ENCODE measurements around the gene ZNF236.

The ZNF236 gene

GRCh38 chr18:76874642-76875389 is 52.5 kb downstream of the ZNF236 start:
- DNase-seq (ENCODE audit: insufficient read length), result no peak
- no peak for TF ChIP-seq POLR2AphosphoS5 (IDR thresholded peaks at IDR 0.05; ENCODE audit: low read depth, low read length)
- no peak for TF ChIP-seq POLR2A (IDR thresholded peaks at IDR 0.05; ENCODE audit: low read depth, low read length)
- no peak for TF ChIP-seq TAF1 (IDR thresholded peaks at IDR 0.05; ENCODE audit: borderline replicate concordance, low read depth, low read length)
- no peak for FAIRE-seq

- DNase-seq (ENCODE audit: insufficient read length) (no peak), FAIRE-seq (no peak)
- TF ChIP-seq TAF1 (IDR thresholded peaks at IDR 0.05; ENCODE audit: borderline replicate concordance, low read depth, low read length), result no peak
- no peak for TF ChIP-seq POLR2AphosphoS5 (IDR thresholded peaks at IDR 0.05; ENCODE audit: low read depth, low read length)
- no peak for TF ChIP-seq POLR2A (IDR thresholded peaks at IDR 0.05; ENCODE audit: low read depth, low read length)
Observed at GRCh38 chr18:76875390-76876325, 53.3 kb downstream of the ZNF236 start.

- no peak for TF ChIP-seq TAF1 (IDR thresholded peaks at IDR 0.05; ENCODE audit: borderline replicate concordance, low read depth, low read length)
- no peak for DNase-seq (ENCODE audit: insufficient read length)
- FAIRE-seq, result peak; percentile 40
Observed at GRCh38 chr18:76878426-76878825, 56.1 kb downstream of the ZNF236 start.

DNA sequence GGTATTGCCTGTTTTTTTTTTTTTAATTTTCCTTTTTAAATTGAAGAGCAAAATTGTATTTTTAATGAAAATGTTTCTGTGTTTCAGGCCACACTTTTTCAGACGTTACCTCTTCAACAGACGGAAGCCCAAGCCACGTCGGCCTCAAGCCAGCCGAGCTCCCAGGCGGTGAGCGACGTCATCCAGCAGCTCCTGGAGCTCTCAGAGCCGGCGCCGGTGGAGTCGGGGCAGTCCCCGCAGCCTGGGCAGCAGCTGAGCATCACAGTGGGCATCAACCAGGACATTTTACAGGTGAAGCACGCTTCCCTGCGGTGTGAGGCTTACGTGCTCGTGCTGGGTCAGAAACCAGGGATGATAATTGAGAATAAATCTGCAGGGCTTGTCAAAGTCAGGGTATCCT is 57.7 kb downstream of the ZNF236 start:
- no peak for TF ChIP-seq POLR2AphosphoS5 (IDR thresholded peaks at IDR 0.05; ENCODE audit: low read depth, low read length)
- no peak for TF ChIP-seq POLR2A (IDR thresholded peaks at IDR 0.05; ENCODE audit: low read depth, low read length)
- TF ChIP-seq TAF1 (IDR thresholded peaks at IDR 0.05; ENCODE audit: borderline replicate concordance, low read depth, low read length), result no peak
- peak; percentile 27 for FAIRE-seq
- no peak for DNase-seq (ENCODE audit: insufficient read length)

GRCh38 chr18:76881744-76882143 is 59.4 kb downstream of the ZNF236 start:
- DNase-seq (ENCODE audit: insufficient read length) (no peak), FAIRE-seq (no peak)
- TF ChIP-seq POLR2A (IDR thresholded peaks at IDR 0.05; ENCODE audit: low read depth, low read length) (no peak), POLR2AphosphoS5 (IDR thresholded peaks at IDR 0.05; ENCODE audit: low read depth, low read length) (no peak), TAF1 (IDR thresholded peaks at IDR 0.05; ENCODE audit: borderline replicate concordance, low read depth, low read length) (no peak)

- DNase-seq (ENCODE audit: insufficient read length) (no peak), FAIRE-seq (no peak)
- TF ChIP-seq POLR2AphosphoS5 (IDR thresholded peaks at IDR 0.05; ENCODE audit: low read depth, low read length) (no peak), TAF1 (IDR thresholded peaks at IDR 0.05; ENCODE audit: borderline replicate concordance, low read depth, low read length) (no peak), POLR2A (IDR thresholded peaks at IDR 0.05; ENCODE audit: low read depth, low read length) (no peak)
Observed at GRCh38 chr18:76882146-76882545, 59.8 kb downstream of the ZNF236 start.

- no peak for FAIRE-seq
- TF ChIP-seq POLR2AphosphoS5 (IDR thresholded peaks at IDR 0.05; ENCODE audit: low read depth, low read length), result no peak
- TF ChIP-seq POLR2A (IDR thresholded peaks at IDR 0.05; ENCODE audit: low read depth, low read length), result no peak
- TF ChIP-seq TAF1 (IDR thresholded peaks at IDR 0.05; ENCODE audit: borderline replicate concordance, low read depth, low read length), result no peak
- DNase-seq (ENCODE audit: insufficient read length), result no peak
Observed at GRCh38 chr18:76885001-76885400, 62.6 kb downstream of the ZNF236 start.

DNA sequence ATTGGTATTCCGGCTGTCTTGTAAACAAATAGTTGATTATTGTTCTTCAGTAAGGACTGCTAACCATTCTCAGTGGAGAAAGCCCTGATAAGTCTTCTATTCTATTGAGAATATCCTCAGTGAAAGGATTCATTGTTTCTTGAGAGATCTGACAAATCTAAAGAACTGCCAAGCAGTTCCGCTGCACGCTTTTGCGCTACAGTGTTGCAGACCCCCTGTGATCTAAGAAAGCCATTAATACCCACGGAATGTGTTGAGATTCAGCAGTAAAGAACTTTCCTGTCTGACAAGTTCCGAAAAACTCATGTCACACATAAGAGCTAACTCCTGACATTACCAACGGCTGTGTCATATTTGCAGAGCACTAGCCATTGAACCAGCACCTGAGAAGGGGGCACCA is 63.8 kb downstream of the ZNF236 start:
- no peak for DNase-seq (ENCODE audit: insufficient read length)
- no peak for FAIRE-seq
- TF ChIP-seq TAF1 (IDR thresholded peaks at IDR 0.05; ENCODE audit: borderline replicate concordance, low read depth, low read length) (no peak), POLR2A (IDR thresholded peaks at IDR 0.05; ENCODE audit: low read depth, low read length) (no peak), POLR2AphosphoS5 (IDR thresholded peaks at IDR 0.05; ENCODE audit: low read depth, low read length) (no peak)

DNA sequence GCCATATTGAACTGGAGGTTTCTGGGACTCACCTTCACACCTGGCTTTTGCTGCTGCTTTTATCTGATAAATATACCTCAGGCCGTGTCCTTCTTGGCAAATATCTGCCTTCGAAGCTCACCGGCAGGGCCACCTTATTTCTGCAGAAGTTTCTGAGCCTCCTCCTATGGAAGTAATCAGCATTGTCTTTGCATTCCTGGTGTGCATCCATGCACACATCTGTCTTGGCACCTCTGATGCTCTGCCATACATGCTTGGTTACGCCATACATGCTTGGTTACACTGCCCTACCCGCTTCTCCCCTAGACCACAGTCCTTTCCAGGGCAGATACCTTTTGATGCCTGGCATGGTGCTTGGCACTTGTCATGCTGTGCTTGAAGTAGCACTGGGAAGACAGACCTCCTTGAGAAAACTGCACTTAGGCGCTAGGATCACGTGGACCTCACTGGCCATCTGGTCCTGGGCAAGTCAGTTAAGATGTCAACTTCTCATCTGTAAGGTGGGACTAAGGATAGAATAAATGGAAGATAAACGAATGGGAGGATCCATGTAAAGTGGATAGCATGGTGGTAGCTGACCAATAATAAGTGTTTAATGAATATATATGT is 66.8 kb downstream of the ZNF236 start:
- FAIRE-seq (no peak), DNase-seq (ENCODE audit: insufficient read length) (no peak)
- no peak for TF ChIP-seq POLR2AphosphoS5 (IDR thresholded peaks at IDR 0.05; ENCODE audit: low read depth, low read length)
- no peak for TF ChIP-seq TAF1 (IDR thresholded peaks at IDR 0.05; ENCODE audit: borderline replicate concordance, low read depth, low read length)
- no peak for TF ChIP-seq POLR2A (IDR thresholded peaks at IDR 0.05; ENCODE audit: low read depth, low read length)

- FAIRE-seq (no peak), DNase-seq (ENCODE audit: insufficient read length) (no peak)
- TF ChIP-seq TAF1 (IDR thresholded peaks at IDR 0.05; ENCODE audit: borderline replicate concordance, low read depth, low read length) (no peak), POLR2A (IDR thresholded peaks at IDR 0.05; ENCODE audit: low read depth, low read length) (no peak), POLR2AphosphoS5 (IDR thresholded peaks at IDR 0.05; ENCODE audit: low read depth, low read length) (no peak)
Observed at GRCh38 chr18:76892832-76893231, 70.5 kb downstream of the ZNF236 start.

DNA sequence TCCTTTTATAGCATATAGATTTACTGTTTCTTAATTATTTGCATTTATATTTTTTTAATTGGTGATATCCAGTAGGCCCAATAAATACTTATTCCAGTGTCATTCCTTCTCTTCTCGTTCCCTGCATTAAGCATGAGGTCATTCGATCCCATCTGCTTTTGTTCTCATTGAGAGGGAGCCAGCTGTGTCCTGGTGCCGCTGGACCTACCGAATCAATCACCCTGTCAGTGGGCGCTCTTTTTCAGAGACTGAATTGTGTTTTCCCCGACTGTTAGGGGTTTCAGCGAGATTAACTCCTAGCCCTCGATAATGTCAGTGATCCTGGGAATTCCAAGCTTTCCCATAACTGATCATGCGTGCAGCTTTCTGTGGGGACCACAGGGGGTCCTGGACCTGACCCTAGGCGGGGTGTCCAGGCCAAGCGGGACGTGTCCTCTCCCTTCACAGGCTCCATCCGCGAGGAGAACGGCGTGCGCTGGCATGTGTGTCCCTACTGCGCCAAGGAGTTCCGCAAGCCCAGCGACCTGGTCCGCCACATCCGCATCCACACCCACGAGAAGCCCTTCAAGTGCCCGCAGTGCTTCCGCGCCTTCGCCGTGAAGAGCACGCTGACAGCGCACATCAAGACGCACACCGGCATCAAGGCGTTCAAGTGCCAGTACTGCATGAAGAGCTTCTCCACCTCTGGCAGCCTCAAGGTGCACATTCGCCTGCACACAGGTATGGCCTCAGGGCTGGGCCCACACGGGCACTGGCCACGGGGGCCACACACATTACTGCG is 72.4 kb downstream of the ZNF236 start:
- FAIRE-seq (no peak), DNase-seq (ENCODE audit: insufficient read length) (no peak)
- TF ChIP-seq POLR2AphosphoS5 (IDR thresholded peaks at IDR 0.05; ENCODE audit: low read depth, low read length), result no peak
- no peak for TF ChIP-seq TAF1 (IDR thresholded peaks at IDR 0.05; ENCODE audit: borderline replicate concordance, low read depth, low read length)
- TF ChIP-seq POLR2A (IDR thresholded peaks at IDR 0.05; ENCODE audit: low read depth, low read length), result no peak
